HG03442 (cell line): ENCODE results near the gene HOXA5.

Experiments used
- ATAC-seq: cut with Tn5 transposase; IDR thresholded peaks from one replicate; pipeline ENCODE4 v1.9.1; 2021; ENCODE audit warnings: mild to moderate bottlenecking, moderate library complexity; ENCODE audit not compliant: unreplicated experiment

Gene HOXA5

DNA sequence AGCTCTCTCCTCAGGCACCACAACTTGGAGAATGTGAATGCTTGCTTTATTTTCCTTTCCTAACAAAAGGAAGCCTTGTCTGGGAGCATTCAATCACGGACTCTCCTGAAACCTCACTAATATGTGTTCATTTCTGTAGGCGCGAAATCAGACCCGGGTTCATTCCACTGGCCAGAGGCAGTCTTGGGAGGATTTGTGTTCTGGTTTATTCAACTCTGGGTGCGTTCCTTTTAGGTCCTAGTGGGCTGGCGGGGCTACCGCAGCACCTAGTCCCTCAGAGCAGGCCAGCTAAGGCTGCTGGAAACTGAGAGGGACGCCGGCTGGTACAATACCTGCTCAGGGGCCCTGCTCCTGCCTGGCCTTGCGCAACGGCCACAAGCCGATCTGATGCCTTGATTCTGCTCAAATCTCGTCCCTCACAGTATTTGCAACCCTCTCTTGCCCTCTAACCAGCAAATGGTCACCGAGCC lies 20.4 kb downstream of the HOXA5 start:
- ATAC-seq: no peak

DNA sequence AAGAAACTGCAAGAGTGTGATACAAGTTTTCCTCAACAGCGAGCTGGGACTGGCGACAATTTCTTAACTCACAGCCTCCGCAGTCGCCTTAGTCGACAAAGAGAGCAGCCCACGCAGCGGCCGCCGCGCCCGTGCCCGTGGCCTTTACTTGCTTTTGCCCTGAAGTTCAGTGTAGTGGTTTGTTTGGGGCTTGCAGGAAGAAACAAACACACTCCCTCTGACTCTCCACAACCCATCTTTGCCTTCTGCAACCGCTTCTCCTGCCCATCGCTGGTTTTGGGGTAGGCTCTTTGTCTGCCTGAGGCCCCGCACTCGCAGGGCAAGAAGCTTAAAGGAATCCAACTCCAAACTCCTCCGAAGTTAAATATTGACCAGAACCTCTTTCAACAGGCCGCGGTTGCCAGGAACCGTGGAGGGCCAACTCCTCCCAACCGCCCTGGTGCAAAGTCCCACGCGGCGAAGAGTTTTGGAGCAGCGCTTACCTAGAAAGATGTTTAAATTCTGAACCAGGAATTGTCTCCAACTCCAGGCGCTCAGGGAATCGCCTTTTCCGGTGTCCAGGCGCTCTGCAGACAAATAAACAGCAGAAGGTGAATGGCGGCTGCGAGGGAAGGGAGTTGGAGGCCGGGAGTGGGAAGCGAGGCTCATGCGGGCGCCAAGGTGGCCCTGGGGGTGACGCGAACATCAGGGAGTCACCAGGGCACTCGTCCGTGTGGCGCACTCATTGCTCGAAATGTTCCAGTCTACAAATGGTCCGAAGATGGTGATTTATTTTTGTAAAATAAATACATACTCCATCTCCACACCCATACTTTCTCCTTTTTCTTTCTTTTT lies 21.2 kb downstream of the HOXA5 start:
- no peak for ATAC-seq

DNA sequence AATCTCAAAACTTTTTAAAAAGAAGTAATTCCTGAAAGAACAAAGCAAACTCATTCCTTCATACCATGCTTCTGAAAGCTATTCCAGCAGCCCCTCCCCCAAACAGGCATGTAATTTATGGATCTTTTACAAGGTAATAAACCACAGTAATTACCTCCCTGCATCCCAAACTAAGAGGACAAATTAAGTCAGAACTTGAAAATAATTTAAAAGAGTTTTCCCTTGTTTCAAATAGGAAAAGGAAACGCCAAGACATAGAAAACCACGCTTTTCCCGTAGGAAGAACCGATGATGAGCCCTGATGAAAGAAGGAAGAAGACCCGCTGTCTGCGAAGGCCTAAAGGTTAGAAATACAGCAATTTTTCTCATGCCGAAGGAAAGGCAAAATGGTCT lies 21.8 kb downstream of the HOXA5 start:
- no peak for ATAC-seq

DNA sequence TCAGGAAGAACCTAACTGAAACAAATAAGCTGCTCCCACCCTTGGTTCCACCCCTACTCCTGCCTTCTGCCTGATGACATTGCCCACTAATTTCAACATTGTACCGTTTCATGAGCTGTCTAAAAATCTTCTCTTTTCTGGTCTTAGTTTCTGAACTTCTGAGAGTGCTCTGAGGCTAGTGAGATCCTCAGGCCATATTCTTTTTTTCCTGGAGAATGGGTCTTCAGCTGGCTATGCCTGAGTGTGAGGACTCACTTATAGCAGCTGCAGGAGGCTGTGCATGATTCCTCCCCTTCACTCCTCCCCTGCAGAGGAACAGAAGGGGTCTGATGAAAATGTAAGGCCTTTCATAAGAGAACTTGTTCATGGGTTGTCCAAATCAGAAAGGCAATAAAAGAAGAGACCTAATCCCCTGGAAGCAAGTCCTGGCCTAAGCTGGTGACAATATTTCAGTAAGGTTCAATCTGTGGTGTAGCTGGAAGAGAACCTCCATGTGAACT lies 24.0 kb downstream of the HOXA5 start:
- no peak for ATAC-seq

DNA sequence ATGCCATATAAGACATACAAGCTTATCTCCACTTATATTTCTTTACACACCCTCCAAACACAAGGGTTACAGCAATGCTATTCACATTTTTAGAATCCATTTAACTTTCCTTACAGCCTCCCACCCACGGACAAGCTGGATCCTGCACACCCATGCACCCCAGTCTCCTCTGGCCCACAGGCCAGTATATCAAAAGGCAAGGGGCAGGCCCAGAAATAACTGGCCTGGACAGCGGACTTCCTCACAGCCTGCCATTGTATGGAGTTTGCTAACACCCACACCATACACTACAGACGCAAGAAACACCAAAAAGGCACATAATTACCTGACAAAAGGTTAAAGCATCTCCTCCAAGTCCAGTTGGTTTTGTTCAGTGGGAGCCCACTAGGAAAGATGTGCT lies 24.9 kb downstream of the HOXA5 start:
- no peak for ATAC-seq

DNA sequence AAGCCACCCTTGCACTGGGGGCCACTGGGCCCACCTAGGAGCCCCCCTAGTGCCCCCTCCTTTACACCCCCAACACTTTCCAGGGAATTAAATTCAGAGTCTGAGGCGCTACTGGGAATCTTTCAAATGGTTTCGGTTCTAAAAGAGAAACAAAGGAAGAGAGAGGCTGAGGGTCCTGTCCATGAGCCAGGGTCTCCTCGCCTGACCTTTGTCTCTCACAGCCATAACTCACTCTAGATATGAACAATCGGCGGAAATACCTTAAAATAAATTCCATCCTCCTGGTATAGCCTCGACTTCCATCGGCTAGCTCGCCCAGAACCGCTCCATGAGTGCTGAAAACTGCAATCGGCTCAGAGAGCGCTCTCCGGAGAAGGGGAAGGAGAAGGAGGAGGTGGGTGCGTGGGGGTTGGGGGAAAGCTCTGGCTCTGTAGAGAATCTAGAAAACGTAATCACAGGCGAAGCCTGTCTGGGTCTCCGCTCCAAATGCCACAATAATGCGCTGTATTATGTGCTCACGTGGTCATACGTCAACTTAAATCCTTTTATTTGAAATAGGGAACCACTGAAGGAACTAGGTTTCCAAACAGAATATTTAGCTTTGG lies 25.5 kb downstream of the HOXA5 start:
- ATAC-seq: no peak

DNA sequence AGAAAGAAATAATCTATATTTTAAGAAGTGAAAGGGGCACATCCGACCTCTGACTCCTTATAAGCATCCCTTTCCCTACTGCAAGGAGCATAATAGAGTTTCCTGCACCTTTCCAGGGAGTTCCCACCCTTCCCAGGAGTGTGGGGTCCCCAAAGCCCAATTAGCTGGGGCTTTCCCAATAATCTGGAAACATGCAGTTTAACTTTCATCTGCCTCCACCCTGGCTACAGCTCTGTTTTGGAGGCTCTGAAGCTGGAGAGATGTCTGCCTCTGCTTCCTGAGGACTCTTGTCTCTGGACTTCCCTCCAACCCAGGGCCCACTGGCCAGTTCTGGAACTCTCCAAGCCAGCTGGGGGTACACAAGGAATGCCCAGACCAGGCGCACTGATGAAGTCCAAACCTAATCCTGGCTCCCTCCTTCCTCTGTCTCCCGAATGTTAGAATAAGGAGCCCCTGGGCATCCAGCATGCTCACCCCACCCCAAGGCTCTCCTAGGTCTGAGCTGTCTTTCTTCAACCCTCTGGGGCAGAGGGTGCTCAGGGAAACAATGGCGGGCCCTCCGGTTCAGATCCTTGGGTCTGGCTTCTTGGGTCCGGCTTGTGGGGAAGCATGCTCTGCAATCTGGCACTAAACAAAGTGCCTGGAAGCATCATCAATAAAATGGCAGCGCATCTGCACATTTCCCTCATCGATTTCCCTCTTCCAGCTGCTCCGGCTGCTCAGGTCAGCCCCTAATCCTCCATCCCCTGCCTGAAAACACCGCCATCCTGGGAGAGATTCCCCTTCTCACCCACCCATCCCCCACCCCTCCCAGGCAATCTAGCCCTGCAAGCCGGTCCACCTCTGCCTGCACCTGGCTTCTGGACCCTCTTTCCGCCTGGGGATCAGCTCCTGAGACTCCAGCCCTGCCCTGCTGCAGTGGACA lies 26.3 kb downstream of the HOXA5 start:
- no peak for ATAC-seq

DNA sequence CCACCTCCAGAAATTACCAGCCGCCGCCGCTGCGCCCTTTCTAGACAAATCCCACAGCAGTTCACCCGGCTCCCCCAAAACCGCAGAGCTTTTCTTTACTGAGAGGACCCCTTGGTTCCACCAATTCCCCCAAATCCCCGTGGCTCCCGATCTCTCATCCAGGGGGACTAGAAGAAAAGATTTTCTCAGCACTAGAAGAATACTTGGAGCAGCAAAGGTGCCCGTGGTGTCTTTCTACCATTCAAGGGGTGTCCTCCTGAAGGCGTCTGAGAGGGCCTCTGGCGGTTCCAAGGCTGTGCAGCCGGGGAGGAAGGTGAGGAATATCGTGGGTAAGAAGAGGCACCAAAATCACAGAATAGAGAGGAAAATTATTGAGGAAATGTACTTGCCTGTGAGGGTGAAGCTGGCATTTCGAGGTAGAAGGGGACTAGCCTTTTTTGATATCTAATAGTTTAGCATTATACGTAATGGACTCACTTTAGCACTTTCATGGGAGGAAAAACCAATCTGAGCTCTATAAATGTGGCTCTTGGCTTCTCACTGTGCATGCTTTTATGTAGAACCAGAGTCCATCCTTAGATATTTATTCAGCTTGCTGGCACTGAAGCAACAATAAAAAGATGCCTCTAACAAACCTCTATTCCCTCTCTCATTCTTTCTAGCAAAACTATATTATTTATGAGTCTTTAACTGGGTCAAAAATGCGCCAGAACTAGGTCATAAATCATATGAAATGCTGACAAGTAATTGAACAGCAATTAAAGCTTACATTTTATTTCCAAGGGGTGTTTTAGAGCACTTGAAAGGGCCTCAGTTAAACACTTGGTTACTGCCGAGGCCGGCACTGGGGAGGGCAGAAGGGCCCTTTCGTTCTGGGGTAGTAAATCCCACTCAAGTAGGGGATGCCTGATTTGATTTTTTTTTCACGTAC lies 27.2 kb downstream of the HOXA5 start:
- no peak for ATAC-seq

DNA sequence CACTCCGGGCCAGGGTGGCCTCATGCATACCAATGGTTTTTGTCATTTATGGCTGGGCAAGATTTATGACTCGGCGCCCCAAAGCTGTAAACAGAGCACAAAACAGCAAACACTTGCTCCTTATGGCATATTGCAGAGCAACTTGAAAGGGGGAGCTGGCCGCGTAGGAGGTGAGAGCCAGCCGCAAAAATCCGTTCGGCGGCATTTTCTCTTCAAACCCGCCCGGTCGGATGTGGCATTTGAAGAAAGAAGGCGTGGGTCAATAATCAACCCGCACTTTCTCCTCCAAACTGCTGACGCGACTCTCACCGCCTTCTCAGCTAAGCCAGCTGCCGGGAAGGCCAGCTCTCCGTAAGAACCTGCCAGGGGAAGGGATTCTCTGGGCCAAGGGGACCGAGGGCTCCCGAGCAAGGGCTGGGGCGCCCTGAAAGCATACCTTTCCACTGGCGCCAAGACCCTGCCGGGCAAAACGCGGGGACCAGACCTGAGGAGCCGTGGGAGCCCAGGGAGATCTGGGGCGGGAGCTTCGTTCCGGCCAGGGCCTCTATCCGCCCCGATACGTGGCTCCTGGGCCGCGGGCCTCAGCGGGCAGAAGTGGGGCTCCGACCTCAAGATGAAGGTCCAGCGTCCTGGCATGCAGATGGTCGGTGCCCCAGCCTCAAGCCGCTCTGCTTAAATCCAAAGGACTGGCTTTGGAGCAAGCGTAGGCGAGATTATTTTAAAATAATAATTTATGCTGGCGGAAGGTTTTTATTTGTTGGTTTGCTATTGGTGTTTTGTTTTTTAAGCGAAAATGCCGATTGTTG lies 28.1 kb downstream of the HOXA5 start:
- ATAC-seq: no peak

DNA sequence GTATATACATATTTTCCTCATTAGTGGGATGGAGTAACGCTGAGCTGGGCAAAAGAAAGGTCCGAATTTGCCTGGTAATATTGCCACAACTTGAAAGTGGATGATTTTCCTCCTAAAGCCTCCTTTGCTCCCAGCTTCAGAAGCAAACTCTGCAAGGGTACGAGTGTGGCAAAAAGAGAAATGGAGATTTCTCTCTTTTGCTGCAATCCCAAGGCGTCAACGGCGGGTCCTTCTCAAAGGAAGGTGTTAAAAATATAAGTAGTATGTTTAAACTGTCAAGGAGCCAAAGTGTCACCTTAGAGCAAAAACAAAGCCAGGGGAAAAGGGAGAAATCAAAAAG lies 28.6 kb downstream of the HOXA5 start:
- ATAC-seq: no peak

DNA sequence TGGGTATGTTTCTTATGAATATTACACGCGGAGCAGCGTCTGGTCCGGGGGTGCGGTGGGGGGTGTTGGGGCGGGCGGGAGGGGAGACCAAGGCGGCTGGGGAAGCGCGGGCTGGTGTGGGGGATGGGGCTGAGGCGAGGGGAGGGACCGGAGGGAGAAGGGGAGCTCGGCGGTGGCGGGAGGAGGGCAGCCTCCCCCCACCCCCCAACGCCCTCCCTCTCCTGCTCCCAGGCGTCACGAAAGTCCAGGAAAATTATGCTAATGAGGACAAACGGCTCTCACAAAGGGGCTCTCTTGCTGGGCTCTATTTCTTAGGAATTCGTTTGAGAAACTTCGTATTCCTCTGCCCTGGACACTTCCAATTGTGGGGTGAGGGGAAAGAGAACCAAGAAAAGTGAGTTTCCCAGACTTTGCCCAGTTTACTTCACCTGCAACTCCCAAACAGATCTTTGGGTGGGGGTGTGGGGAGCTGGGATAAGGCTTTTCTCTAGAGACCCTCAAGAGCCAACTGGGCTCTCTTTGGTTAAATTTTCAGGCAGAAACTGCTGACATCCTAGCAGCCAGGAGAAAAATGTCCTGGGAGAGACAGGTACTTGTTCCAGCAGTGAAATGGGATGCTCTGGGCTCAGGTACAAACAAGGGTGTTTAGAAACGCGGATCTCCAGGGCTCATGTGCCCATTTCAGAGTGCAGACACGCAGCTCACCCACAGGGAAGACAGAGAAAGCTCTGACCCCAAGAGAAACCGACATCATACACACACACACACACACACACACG lies 29.3 kb downstream of the HOXA5 start:
- ATAC-seq: no peak

DNA sequence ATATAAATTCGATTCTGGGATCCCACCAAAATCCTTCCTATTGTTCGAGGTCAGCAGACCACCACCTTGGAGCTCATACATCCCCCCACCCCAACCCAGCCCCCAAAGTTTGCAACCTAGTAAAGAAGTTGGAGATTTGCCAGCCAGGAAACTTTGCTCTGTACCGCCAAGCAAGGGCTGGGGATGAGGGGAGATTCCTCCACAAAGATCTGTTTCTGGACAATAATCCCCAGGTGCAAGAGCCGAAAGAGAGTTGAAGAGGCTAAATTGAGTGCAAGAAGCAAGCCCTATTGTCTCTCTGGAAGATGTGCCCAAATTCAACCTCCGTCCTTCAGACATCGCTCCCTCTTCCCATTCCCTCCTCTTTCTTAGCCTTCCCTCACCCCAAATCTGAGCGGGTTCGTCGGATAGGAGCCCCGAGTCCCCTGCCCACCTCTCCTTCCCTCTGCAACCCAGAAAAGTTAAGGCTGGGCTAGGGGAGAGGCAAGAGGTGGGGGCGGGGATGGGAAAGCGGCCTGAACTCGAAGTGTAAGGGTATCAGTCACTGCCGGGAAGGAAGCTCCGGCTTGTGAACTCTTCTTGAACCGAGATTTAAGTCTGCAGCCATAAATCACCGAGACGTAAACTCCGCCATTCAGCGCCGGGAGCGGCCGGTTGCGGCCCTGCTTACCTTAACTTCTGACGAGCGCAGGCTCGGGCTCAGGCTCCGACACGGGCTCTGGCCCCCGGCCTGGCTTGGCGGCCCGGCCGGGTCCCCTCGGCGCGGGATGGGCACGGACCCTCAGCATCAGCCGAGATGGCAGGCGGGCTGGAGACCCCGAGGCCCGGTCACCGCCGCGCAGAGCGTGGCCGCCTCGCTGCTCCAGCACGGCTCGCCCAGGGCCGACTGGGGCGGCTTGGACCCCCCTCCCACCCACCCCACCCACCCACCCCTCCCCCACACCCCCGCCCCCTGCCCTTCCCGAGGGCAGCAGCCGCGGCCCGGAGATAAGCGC lies 30.2 kb downstream of the HOXA5 start:
- no peak for ATAC-seq

DNA sequence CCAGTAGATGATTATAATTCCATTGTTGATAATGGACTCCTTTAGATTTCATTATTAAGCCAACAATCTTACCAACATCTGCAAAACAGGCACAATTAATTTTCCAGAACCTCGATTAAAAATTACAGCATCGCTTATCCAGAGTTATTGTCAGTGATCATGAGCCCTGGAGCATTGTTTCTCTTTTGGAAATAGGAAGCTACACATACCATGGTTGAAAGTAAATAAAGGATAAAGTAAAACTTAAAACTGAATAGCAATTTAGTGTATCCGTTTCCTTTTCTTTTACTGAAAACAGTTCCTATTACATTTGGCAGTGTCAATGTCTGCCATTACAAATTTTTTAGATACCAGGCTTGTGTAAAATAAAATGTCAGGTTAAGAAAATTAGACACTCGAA lies 31.1 kb downstream of the HOXA5 start:
- ATAC-seq: no peak

DNA sequence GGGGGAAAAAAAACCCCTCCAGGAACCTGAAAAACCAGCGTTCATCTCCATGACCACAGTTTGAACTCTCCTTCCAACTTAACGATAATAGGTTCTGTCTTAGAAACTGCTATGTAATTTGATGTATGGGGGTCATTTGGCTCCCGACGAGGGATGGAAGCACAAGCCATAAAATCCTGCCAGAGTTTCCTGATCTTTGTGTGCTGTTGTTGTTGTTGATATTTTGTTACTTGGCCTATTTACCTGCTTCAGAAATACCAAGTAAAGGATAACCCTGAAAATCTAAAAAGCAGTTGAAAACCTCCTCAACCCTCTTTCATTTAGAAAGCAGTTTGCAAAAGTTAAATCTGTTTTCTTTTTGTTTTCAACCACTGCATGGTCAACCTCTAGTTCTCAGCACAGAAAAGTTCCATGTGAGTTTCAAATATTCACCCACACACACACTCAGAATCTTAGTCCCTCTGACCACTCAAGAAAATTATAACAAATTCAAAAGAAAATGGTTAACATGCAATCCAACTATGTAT lies 31.7 kb downstream of the HOXA5 start:
- ATAC-seq: no peak

DNA sequence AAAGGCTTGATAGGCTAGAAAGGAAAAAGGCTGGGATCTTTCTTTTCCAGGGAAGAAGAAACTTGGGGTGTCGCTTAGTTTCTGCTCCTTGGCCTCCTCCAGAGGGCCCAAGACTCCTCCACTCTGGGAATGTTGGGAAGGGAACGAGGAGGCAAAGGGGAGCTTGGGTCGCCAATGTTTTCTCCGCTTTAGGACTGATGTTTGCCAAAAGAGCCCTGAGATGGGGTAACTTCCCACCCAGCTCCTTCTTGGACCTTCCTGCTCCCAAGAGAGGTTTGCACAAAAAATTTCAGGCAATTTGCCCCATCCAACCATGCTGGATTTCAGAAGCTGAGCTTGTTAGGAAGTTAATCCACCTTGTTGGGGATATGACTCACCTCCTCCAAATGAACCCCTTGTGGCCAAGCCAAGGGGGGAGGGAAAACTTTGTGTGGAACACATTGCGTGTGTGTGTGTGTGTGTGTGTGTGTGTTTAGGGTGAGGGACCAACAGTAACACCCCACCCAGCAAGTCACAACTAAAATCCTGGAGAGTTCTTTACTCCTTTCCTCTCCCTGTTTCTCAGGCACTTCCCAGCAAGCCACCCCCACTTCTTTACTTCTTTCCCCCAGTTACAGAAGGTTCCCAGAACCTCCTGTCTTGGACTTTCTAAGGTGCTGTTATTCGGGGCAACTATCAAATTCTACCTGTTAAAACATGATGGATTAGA lies 32.3 kb downstream of the HOXA5 start:
- ATAC-seq: no peak

DNA sequence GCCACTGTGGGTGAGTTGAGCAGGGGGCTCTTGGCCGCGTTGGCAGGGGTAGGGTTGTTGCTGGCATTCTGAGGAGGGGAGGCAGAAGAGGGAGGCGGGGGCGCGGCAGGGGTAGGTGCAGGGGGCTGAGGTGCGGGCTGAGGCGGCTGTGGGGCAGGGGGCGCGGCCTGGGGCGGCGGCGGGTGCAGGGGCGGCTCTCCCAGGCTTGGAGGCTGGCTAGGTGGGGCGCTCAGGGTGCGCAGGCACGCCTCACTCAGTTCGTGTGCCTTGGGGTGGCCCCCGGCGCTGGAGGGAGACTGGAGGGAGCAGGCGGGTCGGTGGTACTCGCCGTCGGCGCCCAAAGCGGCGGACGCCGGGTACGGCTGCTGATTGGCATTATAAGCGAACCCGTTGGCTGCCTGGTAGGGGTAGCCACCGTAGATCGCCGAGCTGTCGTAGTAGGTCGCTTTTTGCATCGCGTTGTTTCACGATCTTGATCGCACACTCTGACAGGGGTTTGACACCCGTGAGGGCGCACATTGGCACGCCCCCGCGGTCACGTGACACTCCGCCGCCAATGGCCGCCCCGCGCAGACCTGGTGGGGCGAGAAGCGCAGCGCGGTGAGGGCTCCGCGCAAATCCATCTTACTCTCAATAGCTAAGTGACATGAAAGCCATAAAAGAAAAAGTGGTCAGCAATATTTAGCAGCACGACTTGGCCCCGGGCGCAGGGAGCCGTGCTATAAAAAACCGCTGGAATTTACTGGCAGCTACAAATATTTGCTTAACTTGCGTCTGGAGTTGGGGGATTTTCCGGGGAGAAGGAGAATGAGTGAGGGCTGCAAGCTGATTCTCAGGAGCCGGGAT lies 33.1 kb downstream of the HOXA5 start:
- no peak for ATAC-seq
